H1 (cell line): ENCODE measurements around the gene STX11. TPM values are rescaled to one million over a fixed set of nuclear protein-coding genes. Genes with fewer than 3 reads are reported as not detected.

Experiments
- CTCF ChIA-PET: fragments of 300-600 bp; sonication (Branson Sonifier 250); formaldehyde crosslinking; loops from one replicate; lab custom pipeline; 2021; ENCODE audit not compliant: partially characterized antibody; lab: Charles Lee
- POLR2A ChIA-PET: fragments of 300-600 bp; sonication (Branson Sonifier 250); formaldehyde crosslinking; loops from one replicate; lab custom pipeline; 2021; ENCODE audit warnings: inconsistent platforms; ENCODE audit not compliant: partially characterized antibody; lab: Charles Lee
- DNase-seq, 2 experiments: peaks; one replicate each; pipeline versions ENCODE4 v3.0.0 to v3.0.0-alpha.2; 2010 to 2022; ENCODE audit warnings: low spot score in 2 of 2, low read depth in 1 of 2, mixed read lengths in 1 of 2
- FAIRE-seq: peaks from 2 replicates; lab custom pipeline; 2011; peaks lifted over from hg19 to GRCh38; lab: Jason Lieb, UNC
- H2AFZ ChIP-seq: 2 replicates; pipeline ENCODE4 v1.8.1; 2012; ENCODE audit warnings: low read length, inconsistent platforms
- H2AK5ac ChIP-seq: 2 replicates; pipeline ENCODE4 v1.6.1; 2013; ENCODE audit warnings: low read depth, low read length
- H2BK120ac ChIP-seq: replicated peaks from 2 replicates; pipeline ENCODE3; 2013; ENCODE audit warnings: low read depth, low read length, inconsistent platforms
- H2BK12ac ChIP-seq: 2 replicates; pipeline ENCODE4 v1.6.1; 2013; ENCODE audit warnings: low read depth, low read length
- H2BK15ac ChIP-seq: 2 replicates; pipeline ENCODE4 v1.6.1; 2013; ENCODE audit warnings: low read length
- H2BK20ac ChIP-seq: 2 replicates; pipeline ENCODE4 v1.6.1; 2013; ENCODE audit warnings: low read length
- H2BK5ac ChIP-seq: 2 replicates; pipeline ENCODE4 v1.6.1; 2013; ENCODE audit warnings: low read depth, low read length
- H3K14ac ChIP-seq: 2 replicates; pipeline ENCODE4 v1.6.1; 2013; ENCODE audit warnings: inconsistent platforms; ENCODE audit not compliant: insufficient read length
- H3K18ac ChIP-seq: 2 replicates; pipeline ENCODE4 v1.6.1; 2013; ENCODE audit warnings: low read length; ENCODE audit errors: extremely low read depth
- H3K23ac ChIP-seq: 2 replicates; pipeline ENCODE4 v1.6.1; 2013; ENCODE audit warnings: inconsistent platforms; ENCODE audit not compliant: insufficient read length
- H3K23me2 ChIP-seq: 2 replicates; pipeline ENCODE4 v1.6.1; 2013; ENCODE audit warnings: low read depth, low read length
- H3K27ac ChIP-seq: 2 replicates; pipeline ENCODE4 v1.6.1; 2011; ENCODE audit warnings: low read depth, low read length, inconsistent platforms
- H3K27me3 ChIP-seq, 4 experiments: replicated peaks in 1 of 4; 1 replicate in 1 of 4; 2 replicates in 3 of 4; pipeline versions ENCODE4 v1.6.1 to v1.8.1; 2011 to 2013; ENCODE audit warnings: low read length in 3 of 4, mild to moderate bottlenecking in 3 of 4, inconsistent platforms in 2 of 4, mixed read lengths in 2 of 4, moderate library complexity in 1 of 4; ENCODE audit not compliant: control insufficient read depth in 3 of 4, insufficient read depth in 3 of 4; ENCODE audit errors: extremely low read depth in 1 of 4
- H3K36me3 ChIP-seq, 4 experiments: 2 replicates each; pipeline versions ENCODE4 v1.6.1 to v1.8.1; 2011 to 2013; ENCODE audit warnings: mild to moderate bottlenecking in 4 of 4, low read length in 3 of 4, moderate library complexity in 2 of 4, control low read depth in 1 of 4, inconsistent platforms in 1 of 4; ENCODE audit not compliant: insufficient read depth in 4 of 4, control insufficient read depth in 2 of 4
- H3K4ac ChIP-seq: replicated peaks from 2 replicates; pipeline ENCODE3; 2013; ENCODE audit warnings: low read length, low read depth, mixed read lengths, inconsistent platforms; ENCODE audit not compliant: insufficient read length
- H3K4me1 ChIP-seq, 4 experiments: replicated peaks in 1 of 4; 1 replicate in 1 of 4; 2 replicates in 3 of 4; pipeline versions ENCODE4 v1.6.1 to v1.8.1; 2011 to 2013; ENCODE audit warnings: low read length in 3 of 4, inconsistent platforms in 2 of 4, mixed read lengths in 1 of 4; ENCODE audit not compliant: insufficient read depth in 4 of 4, control insufficient read depth in 3 of 4
- H3K4me2 ChIP-seq, 2 experiments: 2 replicates each; pipeline versions ENCODE4 v1.6.1 to v1.8.1; 2011 to 2013; ENCODE audit warnings: low read depth in 2 of 2, low read length in 2 of 2, control low read depth in 1 of 2, inconsistent platforms in 1 of 2, mild to moderate bottlenecking in 1 of 2; ENCODE audit not compliant: insufficient read depth in 1 of 2
- H3K4me3 ChIP-seq, 4 experiments: fragments of 200-600, 300-600 bp in 1 of 4; sonication (generic), shearing (Covaris generic), sonication (Bioruptor Twin) in 1 of 4; 2 replicates each; pipeline versions ENCODE4 v1.5.1 to v1.8.1; 2011 to 2016; ENCODE audit warnings: low read length in 4 of 4, low read depth in 3 of 4, control low read depth in 2 of 4, inconsistent platforms in 2 of 4, mild to moderate bottlenecking in 2 of 4, mixed read lengths in 1 of 4, moderate library complexity in 1 of 4; ENCODE audit not compliant: insufficient read depth in 2 of 4; ENCODE audit errors: extremely low read depth in 1 of 4
- H3K56ac ChIP-seq: replicated peaks from 2 replicates; pipeline ENCODE3; 2013; ENCODE audit warnings: low read depth, mild to moderate bottlenecking, mixed read lengths, low read length, inconsistent platforms; ENCODE audit not compliant: insufficient read length
- H3K79me1 ChIP-seq: 2 replicates; pipeline ENCODE4 v1.6.1; 2013; ENCODE audit warnings: low read depth, low read length, control low read depth
- H3K79me2 ChIP-seq, 2 experiments: 2 replicates each; pipeline versions ENCODE4 v1.6.1 to v1.8.1; 2012 to 2013; ENCODE audit warnings: low read length in 2 of 2, mild to moderate bottlenecking in 2 of 2, inconsistent platforms in 1 of 2; ENCODE audit not compliant: insufficient read depth in 2 of 2, control insufficient read depth in 1 of 2
- H3K9ac ChIP-seq, 4 experiments: replicated peaks in 1 of 4; 1 replicate in 1 of 4; 2 replicates in 3 of 4; pipeline versions ENCODE4 v1.6.1 to v1.8.1; 2011 to 2013; ENCODE audit warnings: low read depth in 3 of 4, low read length in 3 of 4, control low read depth in 2 of 4, mild to moderate bottlenecking in 2 of 4, moderate library complexity in 2 of 4, inconsistent platforms in 1 of 4; ENCODE audit errors: extremely low read depth in 1 of 4
- H3K9me3 ChIP-seq, 2 experiments: 2 replicates each; pipeline versions ENCODE4 v1.6.1 to v1.8.1; 2012 to 2013; ENCODE audit warnings: mild to moderate bottlenecking in 2 of 2, moderate library complexity in 2 of 2, control low read depth in 1 of 2, inconsistent platforms in 1 of 2, low read depth in 1 of 2, low read length in 1 of 2, mixed read lengths in 1 of 2; ENCODE audit not compliant: insufficient read depth in 2 of 2
- H4K20me1 ChIP-seq, 2 experiments: replicated peaks in 1 of 2; 2 replicates each; pipeline versions ENCODE3 to v1.8.1; 2011 to 2013; ENCODE audit warnings: inconsistent platforms in 2 of 2, low read length in 2 of 2, mild to moderate bottlenecking in 1 of 2; ENCODE audit not compliant: insufficient read depth in 2 of 2, control insufficient read depth in 1 of 2
- H4K5ac ChIP-seq: 2 replicates; pipeline ENCODE4 v1.6.1; 2013; ENCODE audit warnings: low read length, low read depth, mixed read lengths, inconsistent platforms; ENCODE audit not compliant: insufficient read length
- H4K8ac ChIP-seq: 2 replicates; pipeline ENCODE4 v1.8.0; 2013; ENCODE audit warnings: mild to moderate bottlenecking, moderate library complexity, low read length, inconsistent platforms; ENCODE audit not compliant: insufficient read depth; ENCODE audit errors: extremely low read depth
- H4K91ac ChIP-seq: replicated peaks from 2 replicates; pipeline ENCODE3; 2013; ENCODE audit warnings: low read length, mixed read lengths, inconsistent platforms; ENCODE audit not compliant: insufficient read length
- ASH2L ChIP-seq: fragments of 200-600, 300-600 bp; sonication (generic); IDR thresholded peaks from one replicate; pipeline ENCODE4 v1.7.1; 2017; ENCODE audit warnings: low read length
- ATF2 ChIP-seq: IDR thresholded peaks from 2 replicates; pipeline ENCODE4 v1.6.1; 2012; ENCODE audit warnings: low read length, inconsistent platforms
- CTBP2 ChIP-seq: IDR thresholded peaks from 2 replicates; pipeline ENCODE4 v1.7.0; 2011; ENCODE audit warnings: borderline replicate concordance, mild to moderate bottlenecking, moderate library complexity, mixed read lengths, low read length; ENCODE audit not compliant: insufficient read depth, insufficient read length
- HDAC6 ChIP-seq: IDR thresholded peaks from one replicate; pipeline ENCODE4 v1.7.1; 2012; ENCODE audit warnings: low read depth, mild to moderate bottlenecking, inconsistent platforms, low read length, moderate library complexity
- KDM1A ChIP-seq: fragments of 200-600, 300-600 bp; sonication (generic); IDR thresholded peaks from 2 replicates; pipeline ENCODE4 v1.7.1; 2016; ENCODE audit warnings: mild to moderate bottlenecking, low read length, borderline replicate concordance
- RBBP5 ChIP-seq: IDR thresholded peaks from 2 replicates; pipeline ENCODE4 v1.7.1; 2012; ENCODE audit warnings: low read depth, mild to moderate bottlenecking, inconsistent platforms, low read length, moderate library complexity, borderline replicate concordance
- SIN3A ChIP-seq, 2 experiments: IDR thresholded peaks in 1 of 2; conservative IDR thresholded peaks in 1 of 2; 2 replicates each; pipeline ENCODE4 v1.6.1; 2011 to 2012; ENCODE audit warnings: low read length in 2 of 2, improper control_type of control experiment in 1 of 2, low read depth in 1 of 2, mild to moderate bottlenecking in 1 of 2
- SIX5 ChIP-seq: IDR thresholded peaks from 2 replicates; pipeline ENCODE4 v1.6.1; 2011; ENCODE audit warnings: mild to moderate bottlenecking, low read depth, low read length
- TBP ChIP-seq: IDR thresholded peaks from 2 replicates; pipeline ENCODE4 v1.6.1; 2011; ENCODE audit warnings: low read depth, low read length, improper control_type of control experiment
- USF2 ChIP-seq: IDR thresholded peaks from 2 replicates; pipeline ENCODE4 v1.6.1; 2011; ENCODE audit warnings: low read length, improper control_type of control experiment
- ZNF274 ChIP-seq: IDR thresholded peaks from 2 replicates; pipeline ENCODE4 v1.7.0; 2012; ENCODE audit warnings: low read length, borderline replicate concordance; ENCODE audit errors: extremely low read depth
- WGBS, 2 experiments: shearing (Covaris generic) in 1 of 2; methylation state at CpG; one replicate each; pipeline versions ENCODE4 v1.1.6 to v1.1.7; 2013 to 2015; ENCODE audit warnings: low lambda C conversion rate in 2 of 2, mixed read lengths in 2 of 2, inconsistent platforms in 1 of 2, low coverage in 1 of 2, missing lambda C conversion rate in 1 of 2; ENCODE audit not compliant: insufficient replicate concordance in 2 of 2, insufficient coverage in 1 of 2, insufficient read length in 1 of 2; ENCODE audit errors: extremely low coverage in 1 of 2, missing lambda C conversion rate in 1 of 2; 5-methylcytosine and 5-hydroxymethylcytosine counted together
- polyA plus RNA-seq, 7 experiments: library from polyadenylated mRNA; depleted of rRNA in 3 of 7; stranded (reverse) in 5 of 7; unstranded in 2 of 7; fragments of >200 nt in 5 of 7; fragments of 200-250 nt in 2 of 7; gene quantifications; 1 replicate in 5 of 7; 2 replicates in 1 of 7; 4 replicates in 1 of 7; pipeline versions ENCODE4 v1.2.1 to v1.2.3, GENCODE V29; 2011 to 2013; ENCODE audit warnings: missing spikeins in 2 of 7, mixed read lengths in 2 of 7
- total RNA-seq: library from RNA; stranded (reverse); fragmentation: NEBNext Ultra II Directional; extraction: Animal tissue kit (Norgen Biotek cat#: 25700); gene quantifications from 2 replicates; pipeline ENCODE4 v1.2.1, GENCODE V29; 2021

Gene STX11
- total and polyA plus RNA-seq, 2 of the 8 experiments (the other 6 are each of a cell fraction or from before 2014, with no cell fraction given): 0.15 to 0.34 TPM

- ChIA-PET CTCF (interaction anchor here (0.6 to 1.9 kb wide), 2 partner anchors 10 to 30 kb away, joined by 3 to 7 read pairs; no protein-coding TSS in a partner anchor), POLR2A (interaction anchor here (0.6 kb wide), 1 partner anchor 8 kb away, joined by 3 read pairs; no protein-coding TSS in a partner anchor)
- Histone ChIP-seq H3K23ac (no peak overlapping the region), H3K14ac (no peak overlapping the region), H3K56ac (no peak overlapping the region), H4K8ac (no peak overlapping the region), H3K9me3 (peaks cover 2 to 4% of the 10 kb centered on the region in 2 experiments; a peak in 2 of 4 replicates), H2BK12ac (no peak overlapping the region), H4K20me1 (no peaks in the 10 kb centered on the region), H3K4me3 (no peak overlapping the region), H3K79me1 (no peaks in the 10 kb centered on the region), H2AFZ (no peak overlapping the region), H3K9ac (no peak overlapping the region), H3K23me2 (no peaks in the 10 kb centered on the region), H2BK5ac (no peak overlapping the region), H3K4me2 (no peak overlapping the region), H2BK15ac (no peak overlapping the region), H3K36me3 (peaks cover 0 to 4% (median 0%) of the 10 kb centered on the region in 4 experiments; a peak in 1 of 8 replicates), H2AK5ac (no peak overlapping the region), H2BK120ac (no peak overlapping the region), H4K91ac (no peak overlapping the region), H3K27me3 (no peaks in the 10 kb centered on the region), H3K4ac (no peak overlapping the region), H3K27ac (no peak overlapping the region), H2BK20ac (no peak overlapping the region), H3K18ac (no peak overlapping the region), H3K4me1 (peaks cover 0 to 9% (median 4%) of the 10 kb centered on the region in 4 experiments; a peak in 3 of 7 replicates), H4K5ac (no peak overlapping the region), H3K79me2 (no peaks in the 10 kb centered on the region)
- WGBS, 2 experiments: 92% methylated on average over 3 of the region's 3 CpGs; no CpG with 5 or more reads in 1 of the 2 experiments
- DNase-seq (no peak), FAIRE-seq (no peak)
- TF ChIP-seq ZNF274 (no peak), CTBP2 (no peak), TBP (no peak), SIX5 (no peak), ASH2L (no peak), KDM1A (no peak), SIN3A (conservative IDR thresholded peaks at IDR 0.05 in 1 of 2, IDR thresholded peaks at IDR 0.05 in 1 of 2; ENCODE audit: low read depth in 1 of 2, low read length in 2 of 2) (no peak), USF2 (no peak), RBBP5 (no peak), HDAC6 (no peak), ATF2 (no peak)
These were observed 81.4 kb downstream of the STX11 start for GRCh38 chr6:144231721-144232120.
